ENCODE measurements around the gene VSTM2B.

DNA sequence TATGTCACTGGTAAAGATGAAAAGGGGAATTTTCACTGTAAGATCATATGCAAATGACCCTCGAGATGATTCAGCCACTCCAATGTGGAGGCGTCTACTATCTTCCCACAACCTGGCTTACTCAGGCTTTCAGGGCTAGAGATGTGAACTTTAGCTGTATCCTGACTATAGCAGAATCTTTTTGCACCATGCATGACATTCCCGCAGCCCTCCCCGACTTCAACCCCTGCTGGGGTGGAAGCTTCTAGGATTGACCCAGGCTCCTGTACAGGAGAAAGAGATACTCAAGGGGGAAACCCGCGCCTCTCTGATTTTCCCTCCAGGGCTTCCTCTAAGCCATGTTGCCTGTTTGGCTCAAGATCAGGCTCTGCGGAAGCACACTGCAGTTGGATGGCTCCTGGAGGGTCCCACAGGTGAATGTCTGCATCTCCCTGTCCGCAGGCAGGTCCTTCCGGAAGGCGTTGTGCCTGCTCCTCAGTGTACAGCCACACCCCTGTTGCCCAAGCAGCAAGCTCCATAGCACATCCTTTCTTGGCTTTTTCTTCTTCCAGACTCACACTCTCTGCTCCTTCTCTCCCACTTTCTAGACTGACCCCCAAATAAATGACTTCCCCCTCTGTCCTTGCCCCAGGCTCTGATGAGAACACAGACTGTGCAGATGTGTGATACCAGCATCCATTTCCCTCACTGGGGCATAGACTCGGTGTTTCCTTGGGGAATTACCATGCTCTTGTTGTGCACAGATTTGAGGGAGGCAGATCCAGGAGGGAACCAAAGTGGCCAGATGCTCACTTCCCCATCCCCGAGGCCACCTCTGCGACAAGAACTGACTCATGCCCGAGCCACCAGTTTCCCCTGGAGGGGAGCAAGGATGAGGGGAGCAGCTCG lies 51.2 kb downstream of the VSTM2B start:
- TF ChIP-seq, protein P1, sequence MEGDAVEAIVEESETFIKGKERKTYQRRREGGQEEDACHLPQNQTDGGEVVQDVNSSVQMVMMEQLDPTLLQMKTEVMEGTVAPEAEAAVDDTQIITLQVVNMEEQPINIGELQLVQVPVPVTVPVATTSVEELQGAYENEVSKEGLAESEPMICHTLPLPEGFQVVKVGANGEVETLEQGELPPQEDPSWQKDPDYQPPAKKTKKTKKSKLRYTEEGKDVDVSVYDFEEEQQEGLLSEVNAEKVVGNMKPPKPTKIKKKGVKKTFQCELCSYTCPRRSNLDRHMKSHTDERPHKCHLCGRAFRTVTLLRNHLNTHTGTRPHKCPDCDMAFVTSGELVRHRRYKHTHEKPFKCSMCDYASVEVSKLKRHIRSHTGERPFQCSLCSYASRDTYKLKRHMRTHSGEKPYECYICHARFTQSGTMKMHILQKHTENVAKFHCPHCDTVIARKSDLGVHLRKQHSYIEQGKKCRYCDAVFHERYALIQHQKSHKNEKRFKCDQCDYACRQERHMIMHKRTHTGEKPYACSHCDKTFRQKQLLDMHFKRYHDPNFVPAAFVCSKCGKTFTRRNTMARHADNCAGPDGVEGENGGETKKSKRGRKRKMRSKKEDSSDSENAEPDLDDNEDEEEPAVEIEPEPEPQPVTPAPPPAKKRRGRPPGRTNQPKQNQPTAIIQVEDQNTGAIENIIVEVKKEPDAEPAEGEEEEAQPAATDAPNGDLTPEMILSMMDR (IDR thresholded peaks at IDR 0.05): no peak
- TF ChIP-seq POLR2A (IDR thresholded peaks at IDR 0.05): no peak
